ENCODE data around the gene KDM6B.
"Not testable (repeated sequence)": the region's sequence is repeated elsewhere in the genome, so short reads cannot be mapped to it uniquely, and the experiment has no call there.

Gene KDM6B, protein sequence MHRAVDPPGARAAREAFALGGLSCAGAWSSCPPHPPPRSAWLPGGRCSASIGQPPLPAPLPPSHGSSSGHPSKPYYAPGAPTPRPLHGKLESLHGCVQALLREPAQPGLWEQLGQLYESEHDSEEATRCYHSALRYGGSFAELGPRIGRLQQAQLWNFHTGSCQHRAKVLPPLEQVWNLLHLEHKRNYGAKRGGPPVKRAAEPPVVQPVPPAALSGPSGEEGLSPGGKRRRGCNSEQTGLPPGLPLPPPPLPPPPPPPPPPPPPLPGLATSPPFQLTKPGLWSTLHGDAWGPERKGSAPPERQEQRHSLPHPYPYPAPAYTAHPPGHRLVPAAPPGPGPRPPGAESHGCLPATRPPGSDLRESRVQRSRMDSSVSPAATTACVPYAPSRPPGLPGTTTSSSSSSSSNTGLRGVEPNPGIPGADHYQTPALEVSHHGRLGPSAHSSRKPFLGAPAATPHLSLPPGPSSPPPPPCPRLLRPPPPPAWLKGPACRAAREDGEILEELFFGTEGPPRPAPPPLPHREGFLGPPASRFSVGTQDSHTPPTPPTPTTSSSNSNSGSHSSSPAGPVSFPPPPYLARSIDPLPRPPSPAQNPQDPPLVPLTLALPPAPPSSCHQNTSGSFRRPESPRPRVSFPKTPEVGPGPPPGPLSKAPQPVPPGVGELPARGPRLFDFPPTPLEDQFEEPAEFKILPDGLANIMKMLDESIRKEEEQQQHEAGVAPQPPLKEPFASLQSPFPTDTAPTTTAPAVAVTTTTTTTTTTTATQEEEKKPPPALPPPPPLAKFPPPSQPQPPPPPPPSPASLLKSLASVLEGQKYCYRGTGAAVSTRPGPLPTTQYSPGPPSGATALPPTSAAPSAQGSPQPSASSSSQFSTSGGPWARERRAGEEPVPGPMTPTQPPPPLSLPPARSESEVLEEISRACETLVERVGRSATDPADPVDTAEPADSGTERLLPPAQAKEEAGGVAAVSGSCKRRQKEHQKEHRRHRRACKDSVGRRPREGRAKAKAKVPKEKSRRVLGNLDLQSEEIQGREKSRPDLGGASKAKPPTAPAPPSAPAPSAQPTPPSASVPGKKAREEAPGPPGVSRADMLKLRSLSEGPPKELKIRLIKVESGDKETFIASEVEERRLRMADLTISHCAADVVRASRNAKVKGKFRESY (N-terminal part only)

DNA sequence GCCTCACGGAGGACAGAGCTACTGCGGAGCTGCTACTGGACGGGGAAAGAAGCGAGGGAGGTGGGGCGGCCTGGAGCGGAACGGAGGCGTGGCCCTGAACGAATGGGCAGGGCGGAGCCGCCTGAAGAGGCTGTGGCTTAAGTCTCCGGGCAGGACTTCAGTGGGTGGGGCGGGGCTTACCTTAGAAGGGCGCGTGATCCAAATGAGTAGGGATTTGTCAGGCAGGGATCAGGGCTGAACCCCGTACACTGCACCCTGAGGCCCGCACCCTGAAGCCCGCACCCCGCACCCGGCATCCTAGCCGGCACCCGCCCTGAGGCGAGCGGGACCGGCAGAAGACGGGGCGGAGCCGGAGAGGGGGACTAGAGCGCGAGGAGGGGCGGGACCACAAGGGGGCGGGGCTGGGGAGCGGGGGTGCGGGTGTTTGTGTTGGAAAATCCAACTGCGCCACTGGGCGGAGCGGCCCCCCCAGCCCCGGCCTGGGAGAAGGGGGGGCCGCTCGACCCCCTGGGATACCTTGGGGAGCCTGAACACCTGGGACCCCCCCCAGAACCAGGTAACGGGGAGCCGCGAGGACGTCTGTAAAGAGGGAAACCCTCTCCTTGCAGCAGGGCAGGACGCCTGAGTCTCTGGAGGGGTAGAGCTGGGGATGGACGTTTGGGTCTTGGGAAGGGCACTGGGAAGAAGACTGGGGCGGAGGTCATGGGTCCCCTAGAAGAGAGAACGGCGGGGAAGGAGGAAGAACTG, at the start of gene KDM6B:
Gene KDM6B (plus strand): TSS at position 423 of the 747 bp plus-strand sequence. CDS start 11,338 bp downstream, outside the sequence.
- in situ Hi-C loops (cut with MboI; ENCODE audit: low sequenced_read_pairs): loop anchor here (25.0 kb wide), 1 partner anchor 247 kb away; the partner anchor contains the start of genes CD68, MPDU1 and SOX15

DNA sequence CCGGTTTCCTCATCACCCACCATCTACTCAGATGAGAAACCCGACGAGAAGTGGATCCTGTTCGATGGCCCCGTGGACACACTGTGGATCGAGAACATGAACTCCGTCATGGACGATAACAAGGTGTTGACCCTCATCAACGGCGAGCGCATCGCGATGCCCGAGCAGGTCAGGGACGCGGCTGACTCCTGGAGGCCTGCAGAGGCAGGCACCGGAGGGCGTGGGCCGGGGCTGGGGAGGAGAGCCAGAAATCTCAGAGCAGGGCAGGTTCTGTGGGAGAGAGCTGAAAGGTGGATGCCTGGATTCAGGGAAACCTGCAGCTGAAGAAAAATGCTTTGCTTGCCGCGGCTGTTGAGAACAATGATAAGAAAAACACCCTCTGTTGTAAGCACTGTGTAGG, 47.2 kb upstream of the KDM6B start:
- in situ Hi-C loops (cut with MboI; ENCODE audit: low sequenced_read_pairs): no loop called here

DNA sequence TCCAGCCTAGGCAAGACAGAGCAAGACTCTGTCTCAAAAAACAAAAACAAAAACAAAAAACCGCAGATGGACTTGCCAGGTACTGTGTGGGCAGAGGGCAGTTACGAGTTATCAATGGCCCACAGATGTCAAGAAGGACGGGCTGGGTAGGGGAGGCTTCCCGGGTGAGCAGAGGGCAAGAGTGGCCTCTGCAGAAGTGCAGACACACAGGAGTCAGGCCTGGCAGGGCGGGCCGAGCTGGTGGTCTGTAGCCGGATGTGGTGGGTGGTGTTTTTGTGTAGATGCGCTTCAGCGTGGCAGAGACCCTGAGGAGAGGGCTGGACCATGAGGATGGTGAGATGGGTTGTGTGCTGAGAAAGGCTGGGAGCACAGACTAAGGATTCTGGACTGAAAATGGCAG, 44.9 kb upstream of the KDM6B start:
- in situ Hi-C loops (cut with MboI; ENCODE audit: low sequenced_read_pairs): no loop called here

DNA sequence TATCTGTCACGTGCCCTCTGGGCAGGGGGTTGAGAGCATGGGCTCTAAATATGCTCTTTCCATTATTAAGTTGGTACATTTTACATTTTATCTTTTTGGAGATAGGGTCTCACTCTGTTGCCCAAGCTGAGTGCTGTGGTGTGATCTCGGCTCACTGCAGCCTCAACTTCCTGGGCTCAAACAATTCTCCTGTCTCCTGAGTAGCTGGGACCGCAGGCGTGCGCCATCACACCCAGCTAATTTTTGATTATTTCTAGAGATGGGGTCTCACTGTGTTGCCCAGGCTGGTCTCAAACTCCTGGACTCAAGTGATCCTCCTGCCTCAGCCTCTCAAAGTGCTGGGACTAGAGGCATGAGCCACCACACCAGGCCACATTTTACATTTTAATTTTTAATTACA, 43.9 kb upstream of the KDM6B start:
- in situ Hi-C loops (cut with MboI; ENCODE audit: low sequenced_read_pairs): no loop called here

DNA sequence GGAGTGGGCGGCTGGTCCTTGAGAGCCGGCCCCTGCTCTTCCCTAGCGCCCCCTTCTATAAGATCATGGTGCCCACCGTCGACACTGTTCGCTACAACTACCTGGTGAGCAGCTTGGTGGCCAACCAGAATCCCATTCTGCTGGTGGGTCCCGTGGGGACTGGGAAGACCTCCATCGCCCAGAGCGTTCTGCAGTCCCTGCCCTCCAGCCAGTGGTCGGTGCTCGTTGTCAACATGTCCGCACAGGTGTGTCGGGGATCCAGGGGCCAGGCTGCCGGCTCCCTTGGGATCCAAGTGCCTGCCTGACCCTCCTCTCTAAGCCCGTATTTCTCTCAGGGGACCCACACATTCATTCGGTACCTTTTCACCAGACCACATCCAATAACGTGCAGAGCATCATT, 41.4 kb upstream of the KDM6B start:
- in situ Hi-C loops (cut with MboI; ENCODE audit: low sequenced_read_pairs): no loop called here

DNA sequence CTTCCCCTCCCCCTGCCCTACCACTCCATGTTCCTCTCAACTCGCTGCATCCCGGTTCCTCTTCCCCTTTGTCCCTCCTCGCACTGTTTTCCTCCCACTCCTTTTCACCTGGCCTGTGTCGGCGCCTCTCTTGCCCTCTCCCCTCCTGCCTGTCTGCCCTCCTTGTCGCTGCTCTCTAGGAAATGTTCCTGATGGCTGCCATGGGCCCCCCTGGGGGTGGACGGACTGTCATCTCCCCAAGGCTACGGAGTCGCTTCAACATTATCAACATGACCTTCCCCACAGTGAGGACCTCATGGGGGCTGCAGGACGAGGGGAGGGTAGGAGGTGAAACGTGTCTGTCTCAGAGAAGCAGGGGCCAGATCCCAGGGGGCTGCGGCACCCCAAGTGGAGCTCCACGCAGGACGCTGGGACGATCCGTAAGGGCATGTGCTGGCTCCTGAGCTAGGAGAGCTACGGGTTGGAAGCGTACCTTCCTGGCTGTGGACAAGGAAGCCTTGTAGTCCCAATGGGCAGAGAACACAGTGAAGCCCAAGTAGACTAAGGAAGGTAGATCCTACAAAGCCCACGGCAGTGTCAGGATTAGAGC, 39.8 kb upstream of the KDM6B start:
- in situ Hi-C loops (cut with MboI; ENCODE audit: low sequenced_read_pairs): no loop called here

DNA sequence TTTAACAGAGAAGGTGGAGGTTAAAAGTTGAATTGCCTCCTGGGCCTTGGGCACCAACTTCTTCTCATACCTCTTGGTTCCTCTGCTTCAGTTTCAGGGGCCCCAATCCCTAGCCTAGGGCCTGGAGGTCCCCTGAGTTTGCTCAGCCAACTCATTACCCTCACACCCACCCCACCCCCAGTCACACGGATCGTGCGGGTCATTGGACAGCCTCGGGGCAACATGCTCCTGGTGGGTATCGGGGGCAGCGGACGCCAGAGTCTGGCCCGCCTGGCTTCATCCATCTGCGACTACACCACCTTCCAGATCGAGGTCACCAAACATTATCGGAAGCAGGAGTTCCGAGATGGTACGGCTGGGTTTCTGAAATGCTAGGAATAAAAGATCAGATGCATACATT, 36.0 kb upstream of the KDM6B start:
- in situ Hi-C loops (cut with MboI; ENCODE audit: low sequenced_read_pairs): no loop called here

DNA sequence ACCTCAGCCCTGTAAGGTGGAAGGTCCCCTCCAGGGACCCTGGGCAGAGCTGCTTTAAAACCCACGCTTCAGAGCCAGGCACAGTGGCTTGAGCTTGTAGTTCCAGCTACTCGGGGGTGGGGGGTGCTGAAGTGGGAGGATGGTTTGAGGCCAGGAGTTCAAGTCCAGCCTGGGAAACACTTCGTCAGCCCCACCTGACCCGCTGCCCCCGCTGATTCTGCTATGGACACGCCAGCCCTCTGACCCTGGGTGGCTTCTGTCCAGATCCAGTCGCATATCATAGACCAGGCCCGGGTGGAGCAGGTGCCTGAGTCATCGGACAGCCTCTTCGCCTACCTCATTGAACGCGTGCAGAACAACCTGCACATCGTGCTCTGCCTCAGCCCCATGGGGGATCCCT, 35.2 kb upstream of the KDM6B start:
- in situ Hi-C loops (cut with MboI; ENCODE audit: low sequenced_read_pairs): no loop called here

DNA sequence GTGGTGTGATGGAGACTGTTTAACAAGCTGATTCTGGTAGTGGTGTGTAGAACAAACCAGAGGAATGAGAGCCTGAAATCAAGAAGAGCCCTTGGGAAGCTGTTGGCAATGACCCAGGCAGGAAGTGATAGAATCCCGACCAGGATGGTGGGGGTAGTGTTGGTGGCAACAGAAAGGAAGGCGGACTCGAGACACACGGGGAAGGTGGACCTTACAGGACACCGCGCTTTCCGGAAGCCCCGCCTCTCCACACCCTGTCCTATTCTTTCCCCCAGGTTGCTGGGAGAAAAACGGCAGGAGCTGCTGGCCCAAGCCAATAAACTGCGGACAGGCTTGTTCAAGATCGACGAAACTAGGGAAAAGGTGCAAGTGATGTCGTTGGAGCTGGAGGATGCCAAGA, 30.0 kb upstream of the KDM6B start:
- in situ Hi-C loops (cut with MboI; ENCODE audit: low sequenced_read_pairs): no loop called here

DNA sequence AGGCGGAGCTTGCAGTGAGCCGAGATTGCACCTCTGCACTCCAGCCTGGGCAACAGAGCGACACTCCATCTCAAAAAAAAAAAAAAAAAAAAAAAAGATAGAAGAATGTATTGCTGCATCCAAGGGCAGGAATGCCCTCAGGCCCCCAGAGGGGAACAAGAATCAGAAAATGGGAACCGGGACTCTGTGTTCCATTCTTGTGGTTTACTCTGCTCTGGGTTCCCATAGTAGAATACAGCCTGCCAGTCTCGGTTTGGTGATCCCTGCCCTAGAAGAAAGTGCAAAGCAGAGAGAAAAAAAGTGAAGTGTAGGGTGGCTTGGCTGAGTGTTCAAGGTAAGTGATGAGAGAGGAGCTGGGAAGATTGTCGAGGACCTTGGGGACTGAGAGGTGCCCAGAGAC, 27.4 kb upstream of the KDM6B start:
- in situ Hi-C loops (cut with MboI; ENCODE audit: low sequenced_read_pairs): no loop called here

DNA sequence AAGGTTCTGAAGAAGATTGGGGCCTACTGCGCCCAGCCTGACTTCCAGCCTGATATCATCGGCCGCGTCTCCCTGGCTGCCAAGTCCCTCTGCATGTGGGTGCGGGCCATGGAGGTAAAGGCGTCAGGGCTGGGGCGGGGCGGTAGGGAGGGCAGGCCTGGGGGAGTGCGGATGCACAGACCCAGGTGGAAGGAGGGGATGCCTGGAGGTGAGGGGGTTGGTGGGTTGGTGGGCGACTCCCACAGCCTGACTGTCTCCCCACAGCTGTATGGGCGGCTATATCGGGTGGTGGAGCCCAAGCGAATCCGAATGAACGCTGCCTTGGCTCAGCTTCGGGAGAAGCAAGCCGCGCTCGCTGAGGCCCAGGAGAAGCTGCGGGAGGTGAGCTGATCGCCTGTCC, 26.8 kb upstream of the KDM6B start:
- in situ Hi-C loops (cut with MboI; ENCODE audit: low sequenced_read_pairs): no loop called here

DNA sequence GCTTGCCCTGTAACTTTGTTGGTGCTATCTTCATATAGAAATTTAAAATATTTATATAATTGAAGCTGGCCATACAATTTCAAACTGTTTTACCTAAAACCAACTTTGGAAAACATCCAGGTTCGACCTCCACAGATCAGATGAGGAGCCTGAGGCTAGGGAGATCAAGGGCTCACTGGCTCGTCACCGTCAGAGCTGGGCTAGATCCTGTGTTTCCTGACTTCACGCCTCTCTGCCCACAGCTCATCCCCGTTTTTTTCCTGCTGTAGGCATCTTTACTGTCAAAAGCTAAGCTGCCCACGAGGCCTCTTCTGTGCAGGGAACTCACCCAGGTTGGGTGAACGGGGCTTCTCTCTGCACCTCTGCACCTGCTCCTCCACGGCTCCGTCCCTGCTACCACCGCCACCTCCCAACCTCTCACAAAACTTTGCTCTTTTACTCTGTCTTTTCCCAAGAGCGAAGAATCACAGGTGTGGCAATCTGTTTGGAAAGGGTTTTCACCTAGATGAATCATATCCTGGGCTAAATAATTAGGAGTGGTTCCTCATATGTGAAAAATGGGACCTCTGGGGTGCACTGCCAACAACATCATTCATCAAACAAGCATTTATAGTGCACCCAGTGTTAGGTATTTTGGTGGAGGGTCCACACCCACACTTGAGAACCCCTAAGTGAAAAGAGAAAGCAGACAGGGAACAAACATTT, 24.8 kb upstream of the KDM6B start:
- in situ Hi-C loops (cut with MboI; ENCODE audit: low sequenced_read_pairs): no loop called here

DNA sequence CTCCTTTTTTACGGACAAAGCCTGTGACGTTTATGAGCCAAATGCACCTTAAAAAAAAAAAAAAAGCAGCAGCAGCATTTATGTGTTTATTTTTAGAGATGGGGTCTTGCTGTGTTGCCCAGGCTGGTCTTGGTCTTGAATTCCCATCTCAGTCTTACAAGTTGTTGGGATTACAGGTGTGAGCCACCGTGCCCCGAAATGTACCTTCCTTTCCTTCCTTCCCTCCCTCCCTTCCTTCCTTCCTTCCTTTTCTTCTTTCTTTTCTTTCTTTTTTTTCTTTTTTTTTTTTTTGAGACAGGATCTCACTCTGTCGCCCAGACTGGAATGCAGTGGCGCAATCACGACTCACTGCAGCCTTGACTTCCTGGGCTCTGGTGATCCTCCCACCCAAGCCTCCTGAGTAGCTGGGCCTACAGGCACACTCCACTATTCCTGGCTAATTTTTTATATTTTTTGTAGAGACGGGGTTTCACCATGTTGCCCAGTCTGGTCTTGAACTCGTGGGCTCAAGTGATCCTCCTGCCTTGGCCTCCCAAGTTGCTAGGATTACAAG, 24.1 kb upstream of the KDM6B start:
- in situ Hi-C loops (cut with MboI; ENCODE audit: low sequenced_read_pairs): not testable (repeated sequence)

DNA sequence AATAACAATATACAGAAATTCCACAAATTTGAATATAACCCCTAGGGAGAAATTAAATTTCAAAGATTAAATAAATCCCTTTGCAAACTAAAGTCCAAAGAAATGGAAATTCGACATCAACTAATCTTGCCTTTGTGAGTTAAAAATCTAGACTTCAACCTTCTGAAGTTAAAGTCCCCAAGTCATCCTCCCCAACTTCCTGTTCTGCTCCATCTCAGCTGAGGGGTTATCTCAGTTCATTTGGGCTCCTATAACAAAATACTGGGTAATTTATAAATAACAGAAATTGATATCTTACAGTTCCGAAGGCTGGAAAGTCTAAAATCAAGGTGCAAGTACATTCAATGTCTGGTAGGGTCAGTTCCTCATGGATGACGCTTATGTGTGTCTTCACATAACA, 22.8 kb upstream of the KDM6B start:
- in situ Hi-C loops (cut with MboI; ENCODE audit: low sequenced_read_pairs): no loop called here

DNA sequence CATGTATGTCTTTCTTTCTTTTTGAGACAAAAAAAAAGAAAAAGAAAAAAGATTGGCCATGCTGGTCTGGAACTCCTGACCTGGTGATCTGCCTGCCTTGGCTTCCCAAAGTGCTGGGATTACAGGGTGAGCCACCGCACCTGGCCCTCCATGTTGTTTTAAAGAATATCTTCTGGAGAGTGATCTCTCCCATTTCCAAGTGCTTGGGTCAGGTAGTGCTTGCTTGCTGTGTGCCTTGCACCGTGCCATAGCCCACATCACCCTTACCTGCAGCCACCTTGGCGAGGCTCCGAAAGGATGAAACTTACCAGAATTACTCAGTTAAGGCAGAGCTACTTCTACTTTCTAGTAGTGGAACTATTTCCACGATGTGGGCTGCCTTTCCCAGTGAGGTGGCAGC, 19.0 kb upstream of the KDM6B start:
- in situ Hi-C loops (cut with MboI; ENCODE audit: low sequenced_read_pairs): no loop called here

DNA sequence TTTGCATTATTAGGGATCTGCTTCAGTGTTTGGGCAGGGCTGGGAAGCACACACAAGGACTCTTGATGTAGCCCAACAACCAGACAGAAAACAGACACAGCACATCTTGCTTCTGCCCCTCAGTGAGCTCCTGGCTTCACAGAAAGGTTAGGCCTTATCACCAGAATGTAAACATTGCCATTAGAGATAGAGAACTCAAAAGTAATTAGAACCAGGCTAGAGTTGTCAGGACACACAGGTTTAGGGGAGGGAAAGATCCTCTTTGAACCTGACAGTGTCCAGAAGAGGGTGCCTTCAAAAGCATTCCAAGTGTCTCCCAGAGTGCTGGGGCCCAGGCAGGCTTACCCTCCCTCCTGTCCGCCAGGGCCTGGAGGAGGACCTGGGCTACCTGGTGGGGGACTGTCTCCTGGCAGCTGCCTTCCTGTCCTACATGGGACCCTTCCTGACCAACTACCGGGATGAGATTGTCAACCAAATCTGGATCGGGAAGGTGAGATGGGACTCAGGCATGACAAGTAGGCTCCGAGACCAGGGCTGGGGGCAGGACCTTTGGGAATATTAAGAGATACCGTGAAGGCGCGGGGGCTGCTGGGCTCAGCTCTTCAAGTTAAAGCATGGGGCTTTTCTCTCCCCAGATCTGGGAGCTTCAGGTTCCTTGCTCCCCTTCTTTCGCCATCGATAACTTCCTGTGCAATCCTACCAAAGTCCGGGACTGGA, 16.9 kb upstream of the KDM6B start:
- in situ Hi-C loops (cut with MboI; ENCODE audit: low sequenced_read_pairs): no loop called here

DNA sequence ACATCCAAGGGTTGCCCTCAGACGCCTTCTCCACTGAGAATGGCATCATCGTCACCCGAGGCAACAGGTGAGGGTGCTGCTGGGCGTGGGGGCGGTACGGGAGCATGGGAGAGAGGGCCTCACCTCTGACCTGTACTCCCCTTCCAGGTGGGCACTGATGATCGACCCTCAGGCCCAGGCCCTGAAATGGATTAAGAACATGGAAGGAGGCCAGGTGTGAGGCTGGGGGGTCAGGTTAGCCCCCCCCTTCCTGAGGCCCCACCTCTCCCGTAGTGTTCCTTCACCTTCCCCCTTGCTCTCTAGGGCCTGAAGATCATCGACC, 16.4 kb upstream of the KDM6B start:
- in situ Hi-C loops (cut with MboI; ENCODE audit: low sequenced_read_pairs): no loop called here

DNA sequence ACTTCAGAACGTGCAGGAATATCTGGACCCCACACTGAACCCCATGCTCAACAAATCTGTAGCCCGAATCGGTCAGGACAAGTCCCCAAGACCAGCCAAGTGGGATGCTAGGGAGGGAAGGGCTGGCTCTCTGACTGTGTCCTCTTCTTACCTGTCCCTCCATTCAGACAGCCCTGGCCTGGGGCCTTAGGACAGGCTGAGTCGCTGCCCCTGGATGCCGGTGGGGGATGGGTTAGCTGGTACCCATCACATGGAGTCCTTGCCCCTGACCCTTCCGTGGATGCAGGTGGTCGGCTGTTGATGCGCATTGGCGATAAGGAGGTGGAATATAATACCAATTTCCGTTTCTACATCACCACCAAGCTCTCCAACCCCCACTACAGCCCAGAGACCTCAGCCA, 16.0 kb upstream of the KDM6B start:
- in situ Hi-C loops (cut with MboI; ENCODE audit: low sequenced_read_pairs): no loop called here

Data from HL-60/S4 treated with phorbol 12-myristate 13-acetate at 8.2 ng/mL for 4 days and 3 days (cell line).